GM21390 (cell line): ENCODE results near the gene ZNF391.
"Not testable (repeated sequence)": the region's sequence is repeated elsewhere in the genome, so short reads cannot be mapped to it uniquely, and the experiment has no call there.

Experiments
- ATAC-seq: cut with Tn5 transposase; IDR thresholded peaks from one replicate; pipeline ENCODE4 v1.9.1; 2021; ENCODE audit not compliant: unreplicated experiment

ZNF391 gene

DNA sequence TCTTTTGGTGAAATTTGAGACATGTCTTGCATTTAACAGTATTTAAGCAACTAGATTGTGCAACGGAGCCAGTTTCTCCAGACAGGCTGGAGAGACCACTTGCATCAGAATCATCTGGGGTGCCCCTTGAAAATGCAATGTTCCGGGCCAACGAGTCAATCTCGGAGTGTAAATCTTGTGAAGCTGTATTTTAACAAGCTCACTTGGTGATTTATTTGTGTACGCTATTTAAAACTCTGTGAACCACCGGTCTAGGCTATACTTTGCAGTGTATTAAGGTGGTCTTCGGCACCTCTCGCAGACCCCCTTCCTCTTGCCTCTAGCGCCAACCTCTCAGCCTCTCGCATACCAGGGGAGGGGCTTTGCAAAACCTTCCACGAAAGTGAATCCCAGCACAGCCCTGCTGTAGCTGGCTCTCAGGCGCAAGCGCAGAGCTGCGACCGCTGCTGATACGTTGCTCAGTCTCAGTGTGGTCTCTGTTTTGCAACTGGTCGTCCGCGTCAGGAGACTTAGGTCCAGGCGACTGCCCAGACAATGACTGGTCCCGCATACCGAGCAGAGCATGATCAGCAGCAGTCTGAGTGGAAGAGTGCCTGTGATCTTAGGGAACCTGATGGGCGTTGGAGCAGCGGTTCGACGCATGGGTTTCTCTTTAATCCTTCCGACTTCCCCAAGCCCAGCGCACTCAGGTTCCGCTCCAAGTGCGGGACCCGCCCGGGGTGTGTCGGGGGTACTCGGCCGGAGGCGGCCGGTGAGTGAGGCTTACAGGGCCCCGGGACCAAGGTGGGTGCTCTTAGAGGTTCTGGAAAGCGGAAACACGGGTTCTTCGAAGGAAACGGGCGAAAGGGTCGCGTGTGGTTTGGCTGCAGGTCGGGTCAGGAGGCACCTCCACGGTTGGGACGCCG, at the start of gene ZNF391:
Gene ZNF391 (plus strand): TSS at position 467 of the 905 bp plus-strand sequence. CDS start 11,612 bp downstream, outside the sequence.
- ATAC-seq, result peak; percentile 90

DNA sequence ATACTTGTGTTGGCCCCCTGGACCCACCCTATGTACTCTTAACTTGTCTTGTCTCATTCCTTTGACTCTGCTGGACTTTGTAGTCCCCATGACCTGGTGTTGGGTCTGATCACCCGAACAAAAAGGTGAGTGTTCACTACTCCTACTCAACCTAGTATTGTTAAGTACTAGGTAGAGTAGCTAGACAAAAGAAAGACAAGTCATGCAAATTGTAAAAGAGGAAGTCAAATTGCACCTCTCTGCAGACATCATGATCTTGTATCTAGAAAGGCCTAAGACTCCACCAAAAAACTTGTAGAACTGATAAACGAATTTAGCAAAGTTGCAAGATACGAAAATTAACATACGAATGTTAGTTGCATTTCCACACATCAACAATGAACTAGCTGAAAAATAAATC, 35.7 kb upstream of the ZNF391 start:
- ATAC-seq, result no peak

DNA sequence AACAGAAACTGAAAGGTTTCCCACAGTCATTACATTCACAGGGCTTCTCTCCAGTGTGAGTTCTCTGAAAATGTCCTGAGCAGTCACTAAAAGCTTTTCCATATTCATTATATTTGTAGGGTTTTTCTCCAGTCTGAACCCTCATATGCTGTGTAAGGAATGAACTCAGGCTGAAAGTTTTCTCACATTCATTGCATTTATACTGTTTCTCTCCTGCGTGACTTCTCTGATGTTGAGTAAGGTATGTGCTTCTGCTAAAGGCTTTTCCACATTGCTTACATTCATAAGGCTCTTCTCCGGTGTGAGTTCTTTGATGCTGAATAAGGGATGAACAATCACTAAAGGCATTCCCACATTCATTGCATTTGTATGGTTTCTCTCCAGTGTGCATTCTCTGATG, 29.8 kb upstream of the ZNF391 start:
- ATAC-seq, result no peak

DNA sequence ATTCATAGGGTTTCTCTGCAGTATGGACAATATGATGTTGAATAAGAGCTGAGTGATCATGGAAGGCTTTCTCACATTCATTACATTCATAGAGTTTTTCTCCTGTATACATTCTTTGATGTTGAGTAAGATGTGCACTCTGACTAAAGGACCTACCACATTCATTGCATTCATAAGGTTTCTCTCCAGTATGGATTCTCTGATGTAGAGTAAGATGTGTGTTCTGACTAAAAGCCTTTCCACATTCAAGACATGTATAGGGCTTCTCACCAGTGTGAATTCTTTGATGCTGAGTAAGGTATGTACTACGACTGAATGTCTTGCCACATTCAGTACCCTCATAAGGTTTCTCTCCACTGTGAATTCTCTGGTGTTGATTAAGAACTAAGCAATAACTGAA, 29.3 kb upstream of the ZNF391 start:
- ATAC-seq, result no peak

- no peak for ATAC-seq
These were observed 20.4 kb upstream of the ZNF391 start for GRCh38 chr6:27368202-27368601.

DNA sequence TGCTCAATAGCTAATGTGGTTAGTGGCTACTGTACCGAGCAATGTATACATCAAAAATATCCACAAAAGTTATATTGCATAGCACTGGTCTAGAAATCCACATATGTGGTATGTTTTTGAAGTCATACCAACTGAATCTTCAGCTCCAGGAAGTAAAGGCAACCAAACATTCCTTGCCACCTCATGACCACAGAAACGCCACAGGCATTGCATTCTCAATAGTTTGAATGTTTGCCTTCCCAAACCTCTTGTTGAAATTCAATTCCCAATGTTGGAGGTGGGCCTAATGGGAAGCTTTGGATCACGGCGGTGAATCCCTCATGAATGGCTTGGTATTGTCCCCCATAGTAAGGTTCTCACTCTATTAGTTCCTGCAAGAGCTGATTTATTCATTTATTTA, 18.2 kb upstream of the ZNF391 start:
- ATAC-seq, result no peak

- peak; percentile 88 for ATAC-seq
These were observed 13.5 kb upstream of the ZNF391 start for GRCh38 chr6:27374824-27375612.

DNA sequence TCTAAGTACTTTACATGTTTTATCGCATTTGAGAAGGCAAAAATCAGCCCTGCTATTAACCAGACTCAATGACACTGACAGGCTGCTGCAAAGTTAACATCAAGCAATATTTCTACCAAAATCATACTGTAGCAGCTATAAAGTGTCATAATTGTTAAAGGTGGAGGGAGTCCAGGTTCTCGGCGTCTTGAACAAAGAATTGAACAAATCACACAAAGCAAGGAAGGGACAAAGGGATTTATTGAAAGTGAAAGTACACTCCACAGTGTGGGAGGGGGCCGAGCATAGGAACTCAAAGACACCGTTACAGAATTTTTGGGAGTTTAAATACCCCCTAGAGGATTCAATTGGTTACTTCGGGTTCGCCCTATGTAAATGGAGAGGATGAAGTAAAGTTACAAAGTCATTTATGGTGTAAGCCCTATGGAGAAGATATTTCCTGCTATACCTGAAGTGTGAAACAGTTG, 12.9 kb upstream of the ZNF391 start:
- ATAC-seq, result no peak

GRCh38 chr6:27378406-27378805, 10.2 kb upstream of the ZNF391 start:
- ATAC-seq, result not testable (repeated sequence)

DNA sequence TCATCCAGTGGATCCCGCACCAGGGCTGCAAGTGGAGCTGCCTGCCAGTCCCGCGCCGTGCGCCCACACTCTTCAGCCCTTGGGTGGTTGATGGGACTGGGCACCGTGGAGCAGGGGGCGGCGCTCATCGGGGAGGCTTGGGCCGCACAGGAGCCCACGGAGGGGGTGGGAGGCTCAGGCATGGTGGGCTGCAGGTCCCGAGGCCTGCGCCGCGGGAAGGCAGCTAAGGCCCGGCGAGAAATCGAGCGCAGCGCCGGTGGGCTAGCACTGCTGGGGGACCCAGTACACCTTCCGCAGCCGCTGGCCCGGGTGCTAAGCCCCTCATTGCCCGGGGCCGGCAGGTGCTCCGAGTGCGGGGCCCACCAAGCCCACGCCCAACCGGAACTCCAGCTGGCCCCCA, 7.6 kb upstream of the ZNF391 start:
- ATAC-seq, result not testable (repeated sequence)

- ATAC-seq, result no peak
These were observed 5.5 kb upstream of the ZNF391 start for GRCh38 chr6:27383011-27383410.

DNA sequence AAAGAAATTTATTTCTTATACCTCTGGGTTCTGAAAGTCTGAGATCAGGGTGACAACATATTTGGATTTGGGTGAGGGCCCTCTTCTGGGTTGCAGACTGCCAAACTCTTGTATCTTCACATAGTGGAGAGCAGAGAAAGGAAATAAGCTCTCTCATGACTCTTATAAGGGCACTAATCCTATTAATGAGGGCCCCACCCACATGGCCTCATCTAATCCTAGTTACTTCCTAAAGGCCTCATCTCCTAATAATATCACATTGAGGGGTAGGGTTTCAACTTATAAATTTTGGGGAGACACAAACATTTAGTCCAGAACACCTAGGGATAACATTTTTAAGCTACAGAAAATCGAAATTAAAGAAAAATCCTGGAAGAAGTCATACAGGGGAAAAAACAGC, 5.1 kb upstream of the ZNF391 start:
- no peak for ATAC-seq

- no peak for ATAC-seq
These were observed 4.1 kb downstream of the ZNF391 start for GRCh38 chr6:27392623-27393022.

- ATAC-seq, result no peak
These were observed 5.5 kb downstream of the ZNF391 start for GRCh38 chr6:27394073-27394472.

DNA sequence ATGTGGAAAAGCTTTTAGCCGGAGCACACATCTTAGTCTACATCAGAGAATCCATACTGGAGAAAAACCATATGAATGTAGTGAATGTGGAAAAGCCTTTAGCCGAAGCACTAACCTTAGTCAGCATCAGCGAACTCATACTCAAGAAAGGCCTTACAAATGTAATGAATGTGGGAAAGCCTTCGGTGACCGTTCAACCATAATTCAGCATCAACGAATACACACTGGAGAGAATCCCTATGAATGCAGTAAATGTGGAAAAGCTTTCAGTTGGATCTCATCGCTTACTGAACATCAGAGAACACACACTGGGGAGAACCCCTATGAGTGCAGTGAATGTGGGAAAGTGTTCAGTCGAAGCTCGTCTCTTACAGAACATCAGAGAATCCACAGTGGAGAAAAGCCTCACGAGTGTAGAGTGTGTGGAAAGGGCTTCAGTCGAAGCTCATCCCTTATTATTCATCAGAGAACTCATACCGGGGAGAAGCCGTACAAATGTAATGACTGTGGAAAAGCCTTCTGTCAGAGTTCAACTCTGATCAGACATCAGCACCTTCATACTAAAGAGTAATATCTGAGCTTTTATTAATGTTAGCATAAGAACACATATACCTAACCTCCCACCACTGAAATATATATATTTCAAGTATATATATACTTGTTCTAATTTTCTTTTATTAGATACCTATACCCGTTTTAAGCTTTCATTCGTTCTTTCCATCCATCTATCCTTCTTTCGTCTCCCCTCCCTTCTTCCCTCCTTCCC, 12.5 kb downstream of the ZNF391 start:
- no peak for ATAC-seq

DNA sequence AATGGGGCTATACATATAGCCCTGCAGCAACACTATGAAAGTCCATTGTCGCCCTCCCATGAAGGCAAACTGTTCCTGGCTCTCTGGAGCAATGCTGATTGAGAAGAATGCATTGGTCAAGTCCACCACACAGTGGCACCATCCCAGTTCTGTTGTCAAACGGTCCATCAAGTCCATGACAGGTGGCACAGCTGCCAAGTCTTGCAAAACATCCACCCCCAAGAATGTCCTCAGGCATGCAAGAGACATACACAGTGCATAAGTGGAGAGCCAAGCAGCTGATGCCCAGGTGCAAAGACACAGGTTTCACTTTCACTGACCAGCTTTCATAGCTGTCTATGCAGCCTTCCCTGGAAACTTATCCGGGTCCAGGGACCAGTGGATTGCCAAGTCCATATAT, 17.5 kb downstream of the ZNF391 start:
- ATAC-seq, result no peak

- no peak for ATAC-seq
These were observed 18.7 kb downstream of the ZNF391 start for GRCh38 chr6:27407153-27407814.

GRCh38 chr6:27414300-27414699, 25.7 kb downstream of the ZNF391 start:
- no peak for ATAC-seq

DNA sequence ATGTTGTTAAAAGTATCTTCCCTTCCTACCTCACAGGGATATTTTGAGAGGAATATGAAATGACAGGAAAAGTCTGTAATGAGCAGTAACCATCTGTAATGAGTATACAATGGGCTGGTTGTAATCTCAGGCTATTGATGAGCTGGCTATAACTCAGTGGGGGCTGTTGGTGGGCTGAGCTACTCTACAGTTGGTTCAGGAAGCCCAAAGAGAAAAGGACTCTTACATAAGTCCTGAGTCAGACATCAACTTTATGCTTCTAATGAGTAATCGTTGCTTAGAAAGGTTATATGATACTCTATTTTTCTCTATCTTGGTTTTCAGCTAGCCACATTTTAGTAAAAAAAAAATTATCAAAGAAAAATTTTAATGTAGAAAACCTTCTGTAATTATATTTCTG, 26.4 kb downstream of the ZNF391 start:
- no peak for ATAC-seq

- no peak for ATAC-seq
These were observed 27.3 kb downstream of the ZNF391 start for GRCh38 chr6:27415898-27416297.

DNA sequence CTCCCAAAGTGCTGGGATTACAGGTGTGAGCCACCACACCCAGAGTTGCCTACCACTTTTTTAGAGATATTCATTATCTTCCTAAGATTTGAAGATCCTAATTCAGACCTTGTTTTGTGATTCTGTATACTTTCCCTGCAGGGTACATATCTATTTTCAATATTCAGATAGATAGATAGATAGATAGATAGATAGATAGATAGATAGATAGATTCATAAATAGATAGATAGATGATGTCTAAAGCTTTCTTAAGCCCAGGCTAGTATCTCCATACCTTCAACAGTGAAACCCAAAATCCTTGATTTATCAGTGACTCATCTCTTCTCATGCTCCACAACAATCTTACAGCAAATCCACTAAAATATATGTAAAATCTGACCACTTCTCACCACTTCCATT, 30.8 kb downstream of the ZNF391 start:
- no peak for ATAC-seq
